ENCODE data around the gene FBN1.

The FBN1 gene

DNA sequence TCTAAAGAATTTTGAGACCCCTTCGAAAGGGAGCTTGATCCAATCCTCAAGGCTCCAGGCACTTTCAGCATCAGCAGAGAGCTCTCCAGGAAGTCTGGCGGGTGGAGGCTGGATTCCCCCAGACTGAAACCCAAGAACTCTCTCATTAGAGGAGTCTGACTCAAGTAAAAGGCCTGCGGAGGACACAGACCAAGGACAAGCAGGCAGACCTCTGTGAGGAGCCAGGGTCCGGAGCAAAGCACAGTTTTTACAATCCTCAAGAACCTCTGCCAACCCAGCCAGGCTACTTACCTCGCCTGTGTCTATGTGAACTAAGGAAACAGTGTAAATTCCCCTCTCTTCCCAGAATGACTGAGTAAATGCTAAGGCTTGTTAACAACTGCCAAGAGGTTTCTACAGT, 86.2 kb downstream of the FBN1 start:
- Histone ChIP-seq H3K9me3 (replicated peaks in 1 of 2; ENCODE audit: control insufficient read depth in 2 of 2, insufficient read depth in 1 of 2, low read depth in 1 of 2, low read length in 2 of 2) (no peaks in the 10 kb centered on the region), H3K14ac (ENCODE audit: low read length) (no peak overlapping the region), H2AFZ (ENCODE audit: low read length) (peak overlapping the region; percentile 20), H3K18ac (ENCODE audit: low read length) (no peak overlapping the region), H3K27ac (replicated peaks; ENCODE audit: low read length) (no peak overlapping the region), H3K4me1 (ENCODE audit: control insufficient read depth in 2 of 2, insufficient read depth in 1 of 2, low read depth in 1 of 2, low read length in 2 of 2) (peaks cover 6 to 22% of the 10 kb centered on the region in 2 donors), H3K36me3 (replicated peaks in 1 of 2; ENCODE audit: control insufficient read depth in 2 of 2, insufficient read depth in 2 of 2, low read length in 2 of 2) (no peaks in the 10 kb centered on the region), H3K23ac (ENCODE audit: low read depth, low read length, poor library complexity) (no peak overlapping the region), H3K4me3 (ENCODE audit: low read length in 2 of 2) (no peak overlapping the region), H3K27me3 (ENCODE audit: control insufficient read depth in 3 of 3, insufficient read depth in 3 of 3, low read depth in 1 of 3, low read length in 3 of 3) (no peaks in the 10 kb centered on the region), H2AK5ac (ENCODE audit: low read depth, low read length) (no peak overlapping the region), H2BK120ac (ENCODE audit: low read depth, low read length) (no peak overlapping the region), H3K4ac (ENCODE audit: low read length) (no peak overlapping the region), H3K4me2 (ENCODE audit: insufficient read depth, low read length, poor library complexity, severe bottlenecking) (no peak overlapping the region), H4K91ac (ENCODE audit: low read depth, low read length, poor library complexity) (no peak overlapping the region), H2BK15ac (ENCODE audit: low read length) (no peak overlapping the region), H2BK5ac (ENCODE audit: low read length) (no peak overlapping the region), H3K79me1 (ENCODE audit: low read depth, low read length) (no peaks in the 10 kb centered on the region), H2BK12ac (ENCODE audit: low read length) (no peak overlapping the region), H3K9ac (ENCODE audit: low read depth, low read length, poor library complexity) (no peak overlapping the region), H4K8ac (ENCODE audit: low read depth, low read length) (no peak overlapping the region)
- no CpG with 5 or more reads among the region's 5 CpGs for WGBS, 2 donors (ENCODE audit: extremely low coverage in 2 of 2, insufficient read length in 2 of 2, insufficient replicate concordance in 1 of 2)
- DNase-seq (ENCODE audit: low spot score) = peak; percentile 21

DNA sequence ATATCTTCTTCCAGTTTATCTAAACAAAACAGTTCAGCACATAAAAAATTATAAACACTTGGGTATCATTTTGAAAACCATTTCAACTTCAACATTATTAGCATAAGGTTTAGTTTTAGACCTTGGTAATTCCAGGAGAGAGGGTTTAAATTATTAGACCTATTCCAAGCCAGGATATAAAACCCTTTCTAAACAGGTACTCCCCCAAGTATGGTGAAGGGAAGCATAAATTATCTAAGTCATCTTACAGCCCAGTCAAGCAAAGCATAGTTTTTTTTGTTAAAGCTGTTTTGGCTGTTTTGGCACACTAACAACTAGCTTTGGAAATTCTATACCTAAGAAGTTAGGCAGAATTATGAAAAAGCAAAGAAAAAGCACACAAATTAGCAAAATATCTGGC, 87.3 kb downstream of the FBN1 start:
- no peak overlapping the region for H4K8ac ChIP-seq (ENCODE audit: low read depth, low read length)
- no peak overlapping the region for H2BK15ac ChIP-seq (ENCODE audit: low read length)
- H2BK5ac ChIP-seq (ENCODE audit: low read length) = no peak overlapping the region
- H2AK5ac ChIP-seq (ENCODE audit: low read depth, low read length) = no peak overlapping the region
- no peak overlapping the region for H4K91ac ChIP-seq (ENCODE audit: low read depth, low read length, poor library complexity)
- no peak overlapping the region for H3K23ac ChIP-seq (ENCODE audit: low read depth, low read length, poor library complexity)
- H3K18ac ChIP-seq (ENCODE audit: low read length) = no peak overlapping the region
- H3K79me1 ChIP-seq (ENCODE audit: low read depth, low read length) = no peaks in the 10 kb centered on the region
- H2BK120ac ChIP-seq (ENCODE audit: low read depth, low read length) = no peak overlapping the region
- peaks cover 0 to 17% of the 10 kb centered on the region in 2 donors for H3K4me1 ChIP-seq (ENCODE audit: control insufficient read depth in 2 of 2, insufficient read depth in 1 of 2, low read depth in 1 of 2, low read length in 2 of 2)
- no peak overlapping the region for H3K9ac ChIP-seq (ENCODE audit: low read depth, low read length, poor library complexity)
- H3K27me3 ChIP-seq (ENCODE audit: control insufficient read depth in 3 of 3, insufficient read depth in 3 of 3, low read depth in 1 of 3, low read length in 3 of 3) = no peaks in the 10 kb centered on the region
- H3K14ac ChIP-seq (ENCODE audit: low read length) = no peak overlapping the region
- H3K9me3 ChIP-seq (replicated peaks in 1 of 2; ENCODE audit: control insufficient read depth in 2 of 2, insufficient read depth in 1 of 2, low read depth in 1 of 2, low read length in 2 of 2) = no peaks in the 10 kb centered on the region
- no peak for DNase-seq (ENCODE audit: low spot score)
- H2BK12ac ChIP-seq (ENCODE audit: low read length) = no peak overlapping the region
- no peaks in the 10 kb centered on the region for H3K36me3 ChIP-seq (replicated peaks in 1 of 2; ENCODE audit: control insufficient read depth in 2 of 2, insufficient read depth in 2 of 2, low read length in 2 of 2)
- H3K4me3 ChIP-seq (ENCODE audit: low read length in 2 of 2) = no peak overlapping the region
- no peak overlapping the region for H3K4ac ChIP-seq (ENCODE audit: low read length)
- no peak overlapping the region for H2AFZ ChIP-seq (ENCODE audit: low read length)
- no peak overlapping the region for H3K27ac ChIP-seq (replicated peaks; ENCODE audit: low read length)
- H3K4me2 ChIP-seq (ENCODE audit: insufficient read depth, low read length, poor library complexity, severe bottlenecking) = no peak overlapping the region

DNA sequence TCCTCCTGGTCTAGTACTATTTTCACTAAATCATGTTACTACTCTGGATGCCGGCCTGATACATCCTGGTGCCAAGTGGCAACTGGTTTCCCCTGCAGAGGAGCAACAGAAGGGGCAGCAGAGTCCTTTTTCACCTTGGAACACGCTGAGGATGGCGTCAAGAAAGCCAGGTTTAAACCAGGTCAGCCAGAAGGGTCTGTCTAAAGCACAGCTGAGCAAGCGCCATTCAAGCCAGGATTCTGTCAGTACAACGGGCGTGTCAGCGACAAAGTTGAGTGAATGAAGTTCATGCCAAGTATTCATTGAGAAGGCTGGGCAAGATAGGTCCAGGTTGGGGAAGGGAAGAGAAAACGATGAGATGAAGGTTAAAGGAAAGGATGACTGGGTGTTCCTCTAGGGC, 88.2 kb downstream of the FBN1 start:
- H3K36me3 ChIP-seq (replicated peaks in 1 of 2; ENCODE audit: control insufficient read depth in 2 of 2, insufficient read depth in 2 of 2, low read length in 2 of 2) = no peaks in the 10 kb centered on the region
- no peak overlapping the region for H3K14ac ChIP-seq (ENCODE audit: low read length)
- H4K91ac ChIP-seq (ENCODE audit: low read depth, low read length, poor library complexity) = no peak overlapping the region
- peaks cover 0 to 17% of the 10 kb centered on the region in 2 donors for H3K4me1 ChIP-seq (ENCODE audit: control insufficient read depth in 2 of 2, insufficient read depth in 1 of 2, low read depth in 1 of 2, low read length in 2 of 2)
- no peak overlapping the region for H4K8ac ChIP-seq (ENCODE audit: low read depth, low read length)
- no peaks in the 10 kb centered on the region for H3K79me1 ChIP-seq (ENCODE audit: low read depth, low read length)
- H3K27ac ChIP-seq (replicated peaks; ENCODE audit: low read length) = no peak overlapping the region
- no peak for DNase-seq (ENCODE audit: low spot score)
- no peak overlapping the region for H3K4me2 ChIP-seq (ENCODE audit: insufficient read depth, low read length, poor library complexity, severe bottlenecking)
- H2BK12ac ChIP-seq (ENCODE audit: low read length) = no peak overlapping the region
- H2BK15ac ChIP-seq (ENCODE audit: low read length) = no peak overlapping the region
- H3K4me3 ChIP-seq (ENCODE audit: low read length in 2 of 2) = no peak overlapping the region
- H2AFZ ChIP-seq (ENCODE audit: low read length) = no peak overlapping the region
- no peak overlapping the region for H3K18ac ChIP-seq (ENCODE audit: low read length)
- H3K4ac ChIP-seq (ENCODE audit: low read length) = no peak overlapping the region
- WGBS, 2 donors (ENCODE audit: extremely low coverage in 2 of 2, insufficient read length in 2 of 2, insufficient replicate concordance in 1 of 2) = no CpG with 5 or more reads among the region's 8 CpGs
- H2BK120ac ChIP-seq (ENCODE audit: low read depth, low read length) = no peak overlapping the region
- no peaks in the 10 kb centered on the region for H3K9me3 ChIP-seq (replicated peaks in 1 of 2; ENCODE audit: control insufficient read depth in 2 of 2, insufficient read depth in 1 of 2, low read depth in 1 of 2, low read length in 2 of 2)
- H2BK5ac ChIP-seq (ENCODE audit: low read length) = no peak overlapping the region
- no peak overlapping the region for H3K23ac ChIP-seq (ENCODE audit: low read depth, low read length, poor library complexity)
- no peak overlapping the region for H2AK5ac ChIP-seq (ENCODE audit: low read depth, low read length)
- no peak overlapping the region for H3K9ac ChIP-seq (ENCODE audit: low read depth, low read length, poor library complexity)
- H3K27me3 ChIP-seq (ENCODE audit: control insufficient read depth in 3 of 3, insufficient read depth in 3 of 3, low read depth in 1 of 3, low read length in 3 of 3) = no peaks in the 10 kb centered on the region

DNA sequence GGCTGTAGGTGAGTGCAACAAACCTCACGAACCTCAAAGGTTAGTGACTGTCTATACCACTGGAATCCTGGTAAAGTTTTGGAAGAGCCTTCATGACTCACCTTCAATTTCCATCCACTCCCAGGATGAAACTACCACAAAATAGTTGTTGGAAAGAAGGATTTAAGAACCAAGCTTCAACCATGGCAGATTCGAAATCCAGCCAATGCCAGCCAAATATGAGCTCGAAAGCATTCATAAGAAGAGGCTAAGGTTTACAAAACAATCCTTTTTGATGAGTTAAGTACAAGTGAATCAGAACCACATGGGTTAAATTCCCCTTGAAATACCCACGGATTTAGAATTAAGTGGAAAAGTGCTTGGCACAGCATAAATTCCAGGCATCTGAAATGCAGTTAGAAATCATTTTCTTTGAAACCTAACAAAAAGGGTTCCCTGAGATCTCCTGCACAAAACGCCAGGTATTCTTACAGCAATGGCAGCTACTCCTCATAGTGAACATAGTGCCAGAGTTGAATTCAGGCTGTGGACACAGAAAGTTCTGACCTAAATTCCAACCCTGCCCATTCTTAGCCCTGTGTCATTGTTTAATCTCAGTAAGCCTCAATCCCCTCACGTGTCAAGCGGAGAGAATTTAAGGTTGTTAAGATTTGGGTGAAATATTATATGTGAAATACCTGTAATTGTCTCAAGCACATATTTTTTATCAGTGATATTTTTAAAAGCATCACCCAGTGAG, 89.2 kb downstream of the FBN1 start:
- no peak overlapping the region for H3K18ac ChIP-seq (ENCODE audit: low read length)
- no peak overlapping the region for H2BK5ac ChIP-seq (ENCODE audit: low read length)
- no peaks in the 10 kb centered on the region for H3K36me3 ChIP-seq (replicated peaks in 1 of 2; ENCODE audit: control insufficient read depth in 2 of 2, insufficient read depth in 2 of 2, low read length in 2 of 2)
- no peaks in the 10 kb centered on the region for H3K79me1 ChIP-seq (ENCODE audit: low read depth, low read length)
- DNase-seq (ENCODE audit: low spot score) = no peak
- H2BK15ac ChIP-seq (ENCODE audit: low read length) = no peak overlapping the region
- no peak overlapping the region for H2BK12ac ChIP-seq (ENCODE audit: low read length)
- H3K4me3 ChIP-seq (ENCODE audit: low read length in 2 of 2) = no peak overlapping the region
- no peak overlapping the region for H2AK5ac ChIP-seq (ENCODE audit: low read depth, low read length)
- H3K27ac ChIP-seq (replicated peaks; ENCODE audit: low read length) = no peak overlapping the region
- no peaks in the 10 kb centered on the region for H3K9me3 ChIP-seq (replicated peaks in 1 of 2; ENCODE audit: control insufficient read depth in 2 of 2, insufficient read depth in 1 of 2, low read depth in 1 of 2, low read length in 2 of 2)
- WGBS, 2 donors (ENCODE audit: extremely low coverage in 2 of 2, insufficient read length in 2 of 2, insufficient replicate concordance in 1 of 2) = no CpG with 5 or more reads among the region's 7 CpGs
- H3K4me2 ChIP-seq (ENCODE audit: insufficient read depth, low read length, poor library complexity, severe bottlenecking) = no peak overlapping the region
- no peak overlapping the region for H4K91ac ChIP-seq (ENCODE audit: low read depth, low read length, poor library complexity)
- no peak overlapping the region for H3K9ac ChIP-seq (ENCODE audit: low read depth, low read length, poor library complexity)
- no peak overlapping the region for H2BK120ac ChIP-seq (ENCODE audit: low read depth, low read length)
- no peak overlapping the region for H3K4ac ChIP-seq (ENCODE audit: low read length)
- H2AFZ ChIP-seq (ENCODE audit: low read length) = no peak overlapping the region
- H4K8ac ChIP-seq (ENCODE audit: low read depth, low read length) = no peak overlapping the region
- H3K14ac ChIP-seq (ENCODE audit: low read length) = no peak overlapping the region
- H3K23ac ChIP-seq (ENCODE audit: low read depth, low read length, poor library complexity) = no peak overlapping the region
- no peaks in the 10 kb centered on the region for H3K27me3 ChIP-seq (ENCODE audit: control insufficient read depth in 3 of 3, insufficient read depth in 3 of 3, low read depth in 1 of 3, low read length in 3 of 3)
- H3K4me1 ChIP-seq (ENCODE audit: control insufficient read depth in 2 of 2, insufficient read depth in 1 of 2, low read depth in 1 of 2, low read length in 2 of 2) = peaks cover 0 to 17% of the 10 kb centered on the region in 2 donors
